ENCODE data around the gene PCBP2.

The PCBP2 gene

GRCh38 chr12:53450936-53451335 lies 966 bp upstream of the PCBP2 start:
- H3K4me3 ChIP-seq (ENCODE audit: low read depth, low read length): no peak overlapping the region
- DNase-seq (ENCODE audit: low read depth): no peak
- TF ChIP-seq CTCF (IDR thresholded peaks at IDR 0.05; ENCODE audit: insufficient read depth, low read depth, low read length, missing control alignments): no peak

GRCh38 chr12:53452159-53453077 lies 516 bp downstream of the PCBP2 start:
- DNase-seq (ENCODE audit: low read depth): peak; percentile 91
- H3K4me3 ChIP-seq (ENCODE audit: low read depth, low read length): peak overlapping the region; percentile 99
- peak; percentile 46 for TF ChIP-seq CTCF (IDR thresholded peaks at IDR 0.05; ENCODE audit: insufficient read depth, low read depth, low read length, missing control alignments)

GRCh38 chr12:53453953-53454640 lies 2.2 kb downstream of the PCBP2 start:
- H3K4me3 ChIP-seq (ENCODE audit: low read depth, low read length): peak overlapping the region; percentile 99
- no peak for DNase-seq (ENCODE audit: low read depth)
- TF ChIP-seq CTCF (IDR thresholded peaks at IDR 0.05; ENCODE audit: insufficient read depth, low read depth, low read length, missing control alignments): no peak

- no peak for DNase-seq (ENCODE audit: low read depth)
- no peak for TF ChIP-seq CTCF (IDR thresholded peaks at IDR 0.05; ENCODE audit: insufficient read depth, low read depth, low read length, missing control alignments)
- no peak overlapping the region for H3K4me3 ChIP-seq (ENCODE audit: low read depth, low read length)
Measured at GRCh38 chr12:53454707-53455106, 2.8 kb downstream of the PCBP2 start.

GRCh38 chr12:53456654-53457366 lies 4.9 kb downstream of the PCBP2 start:
- no peak overlapping the region for H3K4me3 ChIP-seq (ENCODE audit: low read depth, low read length)
- no peak for TF ChIP-seq CTCF (IDR thresholded peaks at IDR 0.05; ENCODE audit: insufficient read depth, low read depth, low read length, missing control alignments)
- no peak for DNase-seq (ENCODE audit: low read depth)

GRCh38 chr12:53459097-53459496 lies 7.2 kb downstream of the PCBP2 start:
- no peak for DNase-seq (ENCODE audit: low read depth)
- TF ChIP-seq CTCF (IDR thresholded peaks at IDR 0.05; ENCODE audit: insufficient read depth, low read depth, low read length, missing control alignments): no peak
- H3K4me3 ChIP-seq (ENCODE audit: low read depth, low read length): no peak overlapping the region
